SK-N-SH (cell line): Measurements from ENCODE around the gene CDCA3. TPM values are rescaled to one million over a fixed set of nuclear protein-coding genes. Genes with fewer than 3 reads are reported as not detected.

Source experiments
- CTCF ChIA-PET: fragments of 300-600, 350-600 bp; formaldehyde crosslinking; extraction: SDS; loops from one replicate; lab custom pipeline; 2021; lab: Yijun Ruan, JAX
- POLR2A ChIA-PET: fragments of 350-600 bp; sonication (Branson Sonifier 250); formaldehyde crosslinking; extraction: SDS; loops from one replicate; lab custom pipeline; 2020; ENCODE audit warnings: antibody characterized with exemption, inconsistent platforms; lab: Yijun Ruan, JAX
- DNase-seq: peaks from one replicate; pipeline ENCODE4 v3.0.0; 2012
- H2AFZ ChIP-seq: fragments of 200-600 bp; sonication (generic); 2 replicates; pipeline ENCODE4 v1.8.1; 2016; ENCODE audit warnings: antibody characterized with exemption, mild to moderate bottlenecking, low read depth
- H3F3A ChIP-seq: fragments of 200-600 bp; sonication (generic); replicated peaks from 2 replicates; pipeline ENCODE3; 2016; ENCODE audit warnings: antibody characterized with exemption, mild to moderate bottlenecking; ENCODE audit not compliant: insufficient read depth
- H3K27ac ChIP-seq, 2 experiments: fragments of 200-500 bp in 1 of 2; fragments of 200-600 bp in 1 of 2; sonication (Bioruptor generic) in 1 of 2; sonication (generic), shearing (Covaris generic) in 1 of 2; 2 replicates each; pipeline versions ENCODE4 v1.5.1 to v1.6.1; 2014 to 2016; ENCODE audit warnings: low read depth in 2 of 2, inconsistent platforms in 1 of 2, low read length in 1 of 2, mild to moderate bottlenecking in 1 of 2, mixed read lengths in 1 of 2
- H3K27me3 ChIP-seq: fragments of 200-600 bp; sonication (generic), shearing (Covaris generic); 2 replicates; pipeline ENCODE4 v1.6.1; 2016; ENCODE audit warnings: mixed run types; ENCODE audit not compliant: insufficient read depth
- H3K36me3 ChIP-seq, 2 experiments: fragments of 200-500 bp in 1 of 2; fragments of 200-600 bp in 1 of 2; sonication (Bioruptor generic) in 1 of 2; sonication (generic) in 1 of 2; replicated peaks in 1 of 2; 2 replicates each; pipeline versions ENCODE3 to v1.5.1; 2014 to 2016; ENCODE audit warnings: low read length in 1 of 2, mild to moderate bottlenecking in 1 of 2; ENCODE audit not compliant: insufficient read depth in 2 of 2, control insufficient read depth in 1 of 2
- H3K4me1 ChIP-seq, 2 experiments: fragments of 200-500 bp in 1 of 2; fragments of 200-600 bp in 1 of 2; sonication (Bioruptor generic) in 1 of 2; sonication (generic), shearing (Covaris generic) in 1 of 2; 2 replicates each; pipeline versions ENCODE4 v1.5.1 to v1.6.1; 2014 to 2016; ENCODE audit warnings: low read depth in 1 of 2, low read length in 1 of 2, mixed run types in 1 of 2; ENCODE audit not compliant: insufficient read depth in 2 of 2, control insufficient read depth in 1 of 2
- H3K4me2 ChIP-seq: fragments of 200-600 bp; sonication (generic), shearing (Covaris generic); 2 replicates; pipeline ENCODE4 v1.6.1; 2017; ENCODE audit warnings: mixed run types
- H3K4me3 ChIP-seq, 2 experiments: fragments of 200-500 bp in 1 of 2; fragments of 200-600 bp in 1 of 2; sonication (Bioruptor generic) in 1 of 2; sonication (generic), shearing (Covaris generic) in 1 of 2; 2 replicates each; pipeline versions ENCODE4 v1.5.1 to v1.8.1; 2014 to 2016; ENCODE audit warnings: low read depth in 2 of 2, inconsistent platforms in 1 of 2, low read length in 1 of 2, mild to moderate bottlenecking in 1 of 2, mixed read lengths in 1 of 2, moderate library complexity in 1 of 2
- H3K79me2 ChIP-seq: fragments of 200-600 bp; sonication (generic); 2 replicates; pipeline ENCODE4 v1.8.1; 2017; ENCODE audit warnings: mild to moderate bottlenecking; ENCODE audit not compliant: insufficient read depth
- H3K9ac ChIP-seq: fragments of 200-600 bp; sonication (generic); 2 replicates; pipeline ENCODE4 v1.6.1; 2017; ENCODE audit warnings: mixed run types
- H3K9me2 ChIP-seq: fragments of 200-600 bp; sonication (generic); 2 replicates; pipeline ENCODE4 v1.6.1; 2017; ENCODE audit warnings: mixed run types
- H3K9me3 ChIP-seq: fragments of 200-600 bp; sonication (generic); 2 replicates; pipeline ENCODE4 v1.6.1; 2017; ENCODE audit warnings: mixed run types, mild to moderate bottlenecking, moderate library complexity
- H4K20me1 ChIP-seq: fragments of 200-600 bp; sonication (generic); 2 replicates; pipeline ENCODE4 v1.6.1; 2017; ENCODE audit warnings: mild to moderate bottlenecking, mixed run types; ENCODE audit not compliant: insufficient read depth
- ELF1 ChIP-seq: IDR thresholded peaks from 2 replicates; pipeline ENCODE4 v1.4.0; 2012
- EZH2phosphoT487 ChIP-seq: fragments of 200-600 bp; sonication (generic); IDR thresholded peaks from 2 replicates; pipeline ENCODE4 v1.6.1; 2017; ENCODE audit warnings: low read depth, mixed run types, mild to moderate bottlenecking, antibody characterized with exemption, moderate library complexity, borderline replicate concordance
- FOSL2 ChIP-seq: IDR thresholded peaks from 2 replicates; pipeline ENCODE4 v1.4.0; 2012; ENCODE audit warnings: low read depth, mild to moderate bottlenecking, moderate library complexity, borderline replicate concordance
- FOXJ3 ChIP-seq: sonication (generic); formaldehyde crosslinking; IDR thresholded peaks from 2 replicates; pipeline ENCODE4 v1.5.1; 2020; ENCODE audit warnings: mild to moderate bottlenecking, missing genetic modification reagents
- GABPA ChIP-seq: IDR thresholded peaks from 2 replicates; pipeline ENCODE4 v1.4.0; 2012; ENCODE audit warnings: low read depth, mild to moderate bottlenecking
- GATA2 ChIP-seq: sonication (generic); formaldehyde crosslinking; IDR thresholded peaks from 2 replicates; pipeline ENCODE4 v1.5.0; 2020; ENCODE audit warnings: mild to moderate bottlenecking, missing genetic modification reagents
- MEF2A ChIP-seq: IDR thresholded peaks from 2 replicates; pipeline ENCODE4 v1.4.0; 2012; ENCODE audit warnings: low read depth, borderline replicate concordance
- MXI1 ChIP-seq: IDR thresholded peaks from 2 replicates; pipeline ENCODE4 v1.6.1; 2012; ENCODE audit warnings: mild to moderate bottlenecking, low read depth, low read length, improper control_type of control experiment
- NRF1 ChIP-seq: IDR thresholded peaks from 2 replicates; pipeline ENCODE4 v1.6.1; 2012; ENCODE audit warnings: low read depth, mild to moderate bottlenecking, low read length
- PBX3 ChIP-seq: IDR thresholded peaks from 2 replicates; pipeline ENCODE4; 2012
- POLR2AphosphoS5 ChIP-seq: IDR thresholded peaks from 2 replicates; pipeline ENCODE4 v1.6.1; 2012; ENCODE audit warnings: low read depth, low read length
- RAD21 ChIP-seq: IDR thresholded peaks from 2 replicates; pipeline ENCODE4 v1.6.1; 2012; ENCODE audit warnings: mild to moderate bottlenecking, low read length
- RCOR1 ChIP-seq: fragments of 150-350 bp; IDR thresholded peaks from 2 replicates; pipeline ENCODE4 v1.6.1; 2017; ENCODE audit warnings: antibody characterized with exemption, low read length
- RFX5 ChIP-seq: IDR thresholded peaks from 2 replicates; pipeline ENCODE4 v1.6.1; 2012; ENCODE audit warnings: mild to moderate bottlenecking, improper control_type of control experiment, low read length
- RXRA ChIP-seq: IDR thresholded peaks from 2 replicates; pipeline ENCODE4 v1.4.0; 2012; ENCODE audit warnings: low read depth, mild to moderate bottlenecking, borderline replicate concordance
- TAF1 ChIP-seq: IDR thresholded peaks from 2 replicates; pipeline ENCODE4 v1.6.1; 2012; ENCODE audit warnings: low read depth, mild to moderate bottlenecking, low read length, moderate library complexity, borderline replicate concordance
- TCF12 ChIP-seq: IDR thresholded peaks from 2 replicates; pipeline ENCODE4 v1.4.0; 2012
- USF1 ChIP-seq: IDR thresholded peaks from 2 replicates; pipeline ENCODE4 v1.4.0; 2012; ENCODE audit warnings: low read depth, borderline replicate concordance
- WGBS: methylation state at CpG from one replicate; pipeline ENCODE4 v1.1.6; 2017; ENCODE audit warnings: low lambda C conversion rate; 5-methylcytosine and 5-hydroxymethylcytosine counted together
- polyA plus RNA-seq, 3 experiments: library from polyadenylated mRNA; depleted of rRNA; stranded (reverse); fragments of >200 nt; gene quantifications; 2 replicates each; pipeline ENCODE4 v1.2.3, GENCODE V29; 2012
- TF ChIP-seq, protein P1 (sequence below): IDR thresholded peaks from 2 replicates; pipeline ENCODE4 v1.6.1; 2012; ENCODE audit warnings: mild to moderate bottlenecking, low read depth, low read length, moderate library complexity

The CDCA3 gene
- polyA plus RNA-seq, 1 of the 3 experiments (the other 2 are of a cell fraction) = 33.0 TPM

GRCh38 chr12:6884539-6884938 is 33.5 kb upstream of the CDCA3 start:
- POLR2A ChIA-PET = interaction anchor here (0.6 to 1.7 kb wide), 4 partner anchors 11 to 59 kb away, joined by 3 to 7 read pairs (median 4); partner anchors contain the start of genes RNU7-1 and SPSB2
- peaks cover 4 to 5% of the 10 kb centered on the region in 2 experiments for H3K36me3 ChIP-seq

GRCh38 chr12:6883683-6884082 is 32.6 kb upstream of the CDCA3 start:
- no peak overlapping the region for H2AFZ ChIP-seq
- H3K4me3 ChIP-seq = no peak overlapping the region
- H3F3A ChIP-seq = peaks cover 3% of the 10 kb centered on the region
- no peaks in the 10 kb centered on the region for H3K9me2 ChIP-seq
- H3K4me2 ChIP-seq = no peak overlapping the region
- H3K9me3 ChIP-seq = no peaks in the 10 kb centered on the region
- 98% methylated on average over 8 of the region's 11 CpGs for WGBS
- no peaks in the 10 kb centered on the region for H4K20me1 ChIP-seq
- no peaks in the 10 kb centered on the region for H3K79me2 ChIP-seq
- ChIA-PET POLR2A (interaction anchor here (1.7 kb wide), 1 partner anchor 14 kb away, joined by 4 read pairs; no protein-coding TSS in a partner anchor), CTCF (interaction anchor here (4.5 to 5.2 kb wide), 2 partner anchors 11 to 14 kb away, joined by 25 to 56 read pairs; partner anchors contain the start of gene SPSB2)
- peaks cover 4 to 5% of the 10 kb centered on the region in 2 experiments for H3K36me3 ChIP-seq
- H3K27me3 ChIP-seq = no peaks in the 10 kb centered on the region
- H3K9ac ChIP-seq = no peak overlapping the region
- no peak for DNase-seq
- no peaks in the 10 kb centered on the region for H3K4me1 ChIP-seq
- H3K27ac ChIP-seq = no peak overlapping the region
- TF ChIP-seq, protein P1, sequence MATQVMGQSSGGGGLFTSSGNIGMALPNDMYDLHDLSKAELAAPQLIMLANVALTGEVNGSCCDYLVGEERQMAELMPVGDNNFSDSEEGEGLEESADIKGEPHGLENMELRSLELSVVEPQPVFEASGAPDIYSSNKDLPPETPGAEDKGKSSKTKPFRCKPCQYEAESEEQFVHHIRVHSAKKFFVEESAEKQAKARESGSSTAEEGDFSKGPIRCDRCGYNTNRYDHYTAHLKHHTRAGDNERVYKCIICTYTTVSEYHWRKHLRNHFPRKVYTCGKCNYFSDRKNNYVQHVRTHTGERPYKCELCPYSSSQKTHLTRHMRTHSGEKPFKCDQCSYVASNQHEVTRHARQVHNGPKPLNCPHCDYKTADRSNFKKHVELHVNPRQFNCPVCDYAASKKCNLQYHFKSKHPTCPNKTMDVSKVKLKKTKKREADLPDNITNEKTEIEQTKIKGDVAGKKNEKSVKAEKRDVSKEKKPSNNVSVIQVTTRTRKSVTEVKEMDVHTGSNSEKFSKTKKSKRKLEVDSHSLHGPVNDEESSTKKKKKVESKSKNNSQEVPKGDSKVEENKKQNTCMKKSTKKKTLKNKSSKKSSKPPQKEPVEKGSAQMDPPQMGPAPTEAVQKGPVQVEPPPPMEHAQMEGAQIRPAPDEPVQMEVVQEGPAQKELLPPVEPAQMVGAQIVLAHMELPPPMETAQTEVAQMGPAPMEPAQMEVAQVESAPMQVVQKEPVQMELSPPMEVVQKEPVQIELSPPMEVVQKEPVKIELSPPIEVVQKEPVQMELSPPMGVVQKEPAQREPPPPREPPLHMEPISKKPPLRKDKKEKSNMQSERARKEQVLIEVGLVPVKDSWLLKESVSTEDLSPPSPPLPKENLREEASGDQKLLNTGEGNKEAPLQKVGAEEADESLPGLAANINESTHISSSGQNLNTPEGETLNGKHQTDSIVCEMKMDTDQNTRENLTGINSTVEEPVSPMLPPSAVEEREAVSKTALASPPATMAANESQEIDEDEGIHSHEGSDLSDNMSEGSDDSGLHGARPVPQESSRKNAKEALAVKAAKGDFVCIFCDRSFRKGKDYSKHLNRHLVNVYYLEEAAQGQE = no peak
- TF ChIP-seq TCF12 (no peak), NRF1 (no peak), RAD21 (no peak), FOSL2 (no peak), GABPA (no peak), RCOR1 (no peak), RFX5 (no peak), USF1 (no peak)

More at GRCh38 chr12:6884539-6884938, 33.5 kb upstream of the CDCA3 start:
- H3K4me2 ChIP-seq = no peak overlapping the region
- CTCF ChIA-PET = interaction anchor here (1.1 to 5.2 kb wide), 5 partner anchors 12 to 58 kb away, joined by 3 to 56 read pairs (median 3); partner anchors contain the start of gene SPSB2
- no peaks in the 10 kb centered on the region for H3K9me3 ChIP-seq
- peaks cover 3% of the 10 kb centered on the region for H3F3A ChIP-seq
- no peak overlapping the region for H3K27ac ChIP-seq
- H3K4me3 ChIP-seq = no peak overlapping the region
- H4K20me1 ChIP-seq = no peaks in the 10 kb centered on the region
- TF ChIP-seq RXRA = no peak
- TF ChIP-seq MEF2A = no peak
- no peak for TF ChIP-seq POLR2AphosphoS5
- TF ChIP-seq PBX3 = no peak
- TF ChIP-seq TCF12 = no peak
- TF ChIP-seq NRF1 = no peak
- no peak for TF ChIP-seq GATA2 (CRISPR knock-in tag)
- no peak for TF ChIP-seq EZH2phosphoT487
- TF ChIP-seq FOXJ3 (CRISPR knock-in tag) = no peak
- TF ChIP-seq, protein P1 = no peak
- TF ChIP-seq MXI1 = no peak
- no peak for TF ChIP-seq TAF1
- no peak for TF ChIP-seq ELF1
- H3K9ac ChIP-seq = no peak overlapping the region
- WGBS = 81% methylated on average over 22 of the region's 22 CpGs
- no peaks in the 10 kb centered on the region for H3K9me2 ChIP-seq
- no peaks in the 10 kb centered on the region for H3K27me3 ChIP-seq
- DNase-seq = no peak
- no peaks in the 10 kb centered on the region for H3K4me1 ChIP-seq
- H2AFZ ChIP-seq = no peak overlapping the region
- no peaks in the 10 kb centered on the region for H3K79me2 ChIP-seq
